Progenitor cell of endocrine pancreas (in vitro differentiated cells): ENCODE data around the gene RBM8A. TPM values are rescaled to one million over a fixed set of nuclear protein-coding genes. Genes with fewer than 3 reads are reported as not detected.
A peak's percentile ranks its signal among the peaks of the same experiment; 100 is the strongest.

Experiments used
- DNase-seq: peaks from one replicate; pipeline ENCODE4 v3.0.0; 2021; ENCODE audit warnings: low spot score; ENCODE audit not compliant: unreplicated experiment
- H3K27ac Mint-ChIP-seq: 2 replicates; pipeline ENCODE4 v1.8.0; 2021; ENCODE audit warnings: mild to moderate bottlenecking, moderate library complexity, mixed read lengths
- H3K27me3 Mint-ChIP-seq: 2 replicates; pipeline ENCODE4 v1.8.0; 2021; ENCODE audit warnings: mixed read lengths
- H3K36me3 Mint-ChIP-seq: 2 replicates; pipeline ENCODE4 v1.8.0; 2022; ENCODE audit warnings: mixed read lengths; ENCODE audit not compliant: insufficient read depth
- H3K4me1 Mint-ChIP-seq: 2 replicates; pipeline ENCODE4 v1.8.0; 2021; ENCODE audit warnings: low read depth, mixed read lengths
- H3K4me3 Mint-ChIP-seq: 2 replicates; pipeline ENCODE4 v1.8.0; 2021; ENCODE audit warnings: low read depth, mild to moderate bottlenecking, moderate library complexity, mixed read lengths
- H3K9me3 Mint-ChIP-seq: 2 replicates; pipeline ENCODE4 v1.8.0; 2021; ENCODE audit warnings: low read depth, mixed read lengths
- CTCF ChIP-seq: fragments of 200-600 bp; sonication (generic); IDR thresholded peaks from one replicate; pipeline ENCODE4 v1.5.0; 2021; ENCODE audit warnings: antibody characterized with exemption, mild to moderate bottlenecking; ENCODE audit not compliant: unreplicated experiment
- total RNA-seq: library from RNA; stranded (reverse); gene quantifications from 2 replicates; pipeline ENCODE4 v1.2.1, GENCODE V29; 2021

RBM8A gene
- total RNA-seq, 1 donor from 2014 or later, result 173 TPM

- H3K27me3 Mint-ChIP-seq, result peaks cover 17% of the 10 kb centered on the region
- H3K4me1 Mint-ChIP-seq, result peaks cover 8% of the 10 kb centered on the region
- no peak for DNase-seq
- no peak for TF ChIP-seq CTCF
- H3K27ac Mint-ChIP-seq, result no peak overlapping the region
- peaks cover 5% of the 10 kb centered on the region for H3K36me3 Mint-ChIP-seq
- H3K4me3 Mint-ChIP-seq, result no peak overlapping the region
- no peaks in the 10 kb centered on the region for H3K9me3 Mint-ChIP-seq
Observed at GRCh38 chr1:145967288-145967687, 40.0 kb upstream of the RBM8A start.

DNA sequence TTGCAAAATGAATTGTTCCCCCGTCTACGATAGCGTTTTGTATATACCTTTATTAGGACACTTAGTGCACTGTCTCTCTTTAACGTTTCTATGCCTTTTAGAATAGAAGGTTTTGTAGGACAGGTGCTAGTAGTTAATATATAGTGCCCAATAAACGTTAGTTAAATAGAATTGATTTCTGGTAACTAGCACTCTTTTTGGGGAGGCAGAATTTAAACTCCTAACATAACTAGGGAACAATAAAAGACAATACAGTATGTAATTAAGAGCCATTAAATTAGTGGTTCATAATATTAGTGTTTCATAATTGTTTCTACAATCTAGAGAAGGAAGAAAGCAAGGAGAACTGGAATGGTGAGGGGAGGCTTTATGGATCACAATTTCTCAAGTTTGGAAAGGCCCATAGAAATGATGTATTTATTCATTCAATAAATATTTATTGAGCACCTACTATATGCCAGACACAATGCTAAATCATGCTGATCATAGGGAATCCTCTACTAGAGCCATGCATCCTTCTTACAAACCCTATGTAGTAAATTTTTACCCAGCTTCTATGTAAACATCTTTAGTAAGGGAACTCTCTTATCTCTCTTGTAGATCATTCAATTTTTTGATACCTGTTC lies 37.9 kb upstream of the RBM8A start:
- H3K36me3 Mint-ChIP-seq, result peaks cover 5% of the 10 kb centered on the region
- peaks cover 20% of the 10 kb centered on the region for H3K4me1 Mint-ChIP-seq
- no peak overlapping the region for H3K27ac Mint-ChIP-seq
- H3K9me3 Mint-ChIP-seq, result no peaks in the 10 kb centered on the region
- no peak for DNase-seq
- peak overlapping the region; percentile 88 for H3K4me3 Mint-ChIP-seq
- TF ChIP-seq CTCF, result no peak
- peaks cover 34% of the 10 kb centered on the region for H3K27me3 Mint-ChIP-seq

- Mint-ChIP-seq H3K4me3 (peak within 1 kb of the TSS; percentile 88), H3K4me1 (peaks cover 20% of the 10 kb centered on the region), H3K9me3 (no peaks in the 10 kb centered on the region), H3K36me3 (peaks cover 5% of the 10 kb centered on the region), H3K27me3 (peaks cover 41% of the 10 kb centered on the region), H3K27ac (peak within 1 kb of the TSS; percentile 90)
- no peak for TF ChIP-seq CTCF
- peak; percentile 73 for DNase-seq
Observed at GRCh38 chr1:145964328-145965118, 37.2 kb upstream of the RBM8A start, which contains the start of the genes ANKRD34A and POLR3GL. Gene ANKRD34A (minus strand): TSS chr1:145964575. CDS start chr1:145961759, 2,816 bp downstream. Gene POLR3GL (plus strand): TSS chr1:145964690. CDS start chr1:145974866, 10,176 bp downstream.

GRCh38 chr1:145963265-145964019 lies 36.2 kb upstream of the RBM8A start:
- Mint-ChIP-seq H3K27me3 (peaks cover 52% of the 10 kb centered on the region), H3K36me3 (peaks cover 4% of the 10 kb centered on the region), H3K4me3 (peak overlapping the region; percentile 88), H3K4me1 (peaks cover 20% of the 10 kb centered on the region), H3K9me3 (no peaks in the 10 kb centered on the region), H3K27ac (no peak overlapping the region)
- no peak for TF ChIP-seq CTCF
- no peak for DNase-seq
